Upper lobe of left lung (tissue), 6 donors: ENCODE results near the gene WSCD2. TPM values are rescaled to one million over a fixed set of nuclear protein-coding genes. Genes with fewer than 3 reads are reported as not detected.

Experiments
- ATAC-seq, 2 donors: fragments of 200-7000 bp; cut with Tn5 transposase; one replicate each; pipeline ENCODE4 v1.9.1; 2022; ENCODE audit warnings: mild to moderate bottlenecking in 2 of 2, moderate library complexity in 2 of 2; ENCODE audit not compliant: low FRiP score in 2 of 2
- DNase-seq, 2 donors: peaks; one replicate each; pipeline ENCODE4 v3.0.0-alpha.2; 2019 to 2020
- H3K27ac ChIP-seq, 4 donors: fragments of 200-600 bp; sonication (generic); one replicate each; pipeline ENCODE4 v1.5.1; 2016 to 2019
- H3K27me3 ChIP-seq, 4 donors: fragments of 200-600 bp; sonication (generic); one replicate each; pipeline ENCODE4 v1.5.1; 2017 to 2019
- H3K36me3 ChIP-seq, 4 donors: fragments of 200-600 bp; sonication (generic); one replicate each; pipeline ENCODE4 v1.5.1; 2016 to 2019
- H3K4me1 ChIP-seq, 4 donors: fragments of 200-600 bp; sonication (generic); one replicate each; pipeline ENCODE4 v1.5.1; 2018 to 2019
- H3K4me3 ChIP-seq, 4 donors: fragments of 200-600 bp; sonication (generic); one replicate each; pipeline ENCODE4 v1.5.1; 2017 to 2019; ENCODE audit warnings: mild to moderate bottlenecking in 2 of 4, moderate library complexity in 1 of 4
- H3K9me3 ChIP-seq, 4 donors: fragments of 200-600 bp; sonication (generic); one replicate each; pipeline ENCODE4 v1.5.1; 2018 to 2019
- EP300 ChIP-seq, 4 donors: sonication (generic); formaldehyde crosslinking; IDR thresholded peaks; one replicate each; pipeline ENCODE4 v1.5.1; 2017; ENCODE audit warnings: antibody characterized with exemption in 4 of 4, control low read depth in 2 of 4
- POLR2A ChIP-seq, 4 donors: fragments of 450-650 bp; IDR thresholded peaks; one replicate each; pipeline ENCODE4 v1.5.1; 2016 to 2017; ENCODE audit warnings: antibody characterized with exemption in 4 of 4, mild to moderate bottlenecking in 2 of 4
- POLR2AphosphoS5 ChIP-seq, 2 donors: sonication (generic); formaldehyde crosslinking; IDR thresholded peaks; one replicate each; pipeline ENCODE4 v1.5.1; 2017; ENCODE audit warnings: antibody characterized with exemption in 2 of 2
- WGBS, 2 donors: methylation state at CpG; one replicate each; pipeline ENCODE4 v1.1.5; 2017 to 2018; 5-methylcytosine and 5-hydroxymethylcytosine counted together
- total RNA-seq, 6 donors: library from RNA; depleted of rRNA in 4 of 6; stranded (reverse); fragments of >200 nt in 4 of 6; gene quantifications; one replicate each; pipeline versions ENCODE4 v1.1.0 to v1.2.1, GENCODE V29; 2016 to 2021
- TF ChIP-seq, protein P1 (sequence below), 6 experiments: fragments of 450-650 bp in 4 of 6; fragments of 200-600 bp in 2 of 6; sonication (generic) in 2 of 6; IDR thresholded peaks; one replicate each; pipeline ENCODE4 v1.5.1; 2016 to 2019; ENCODE audit warnings: antibody characterized with exemption in 6 of 6
- donor health status: DM: no; HTN: no; CAD: no; lungs with moderate emphysema.
- donor health status: DM: no; HTN: yes; CAD: no; lungs with severe emphysema.

WSCD2 gene
- total RNA-seq, 6 donors from 2014 or later, result 0.17 to 1.0 (median 0.71) TPM

DNA sequence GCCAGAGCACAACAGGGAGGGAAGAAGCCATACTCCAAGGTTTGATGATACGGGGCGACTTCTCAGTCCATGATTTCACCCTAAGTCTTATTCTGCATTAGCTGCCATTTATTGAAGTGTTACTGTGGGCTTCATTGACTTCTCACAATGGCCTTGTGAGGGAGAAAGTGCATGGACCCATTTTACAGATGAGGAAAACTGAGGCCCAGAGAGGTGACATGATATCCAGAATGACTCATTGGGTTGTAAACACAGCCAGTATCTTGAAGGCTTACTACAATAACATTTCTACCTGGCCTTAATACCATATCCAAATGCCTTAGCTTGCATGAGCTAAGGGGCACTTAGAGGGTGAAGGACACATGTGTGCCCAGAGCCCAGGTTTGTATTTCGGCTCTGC, 109.4 kb downstream of the WSCD2 start:
- no peak for ATAC-seq
- no peaks in the 10 kb centered on the region for H3K4me1 ChIP-seq
- no peak for TF ChIP-seq POLR2AphosphoS5 (IDR thresholded peaks at IDR 0.05)
- no peak for TF ChIP-seq POLR2A (IDR thresholded peaks at IDR 0.05)
- no peak for TF ChIP-seq EP300 (IDR thresholded peaks at IDR 0.05)
- TF ChIP-seq, protein P1, sequence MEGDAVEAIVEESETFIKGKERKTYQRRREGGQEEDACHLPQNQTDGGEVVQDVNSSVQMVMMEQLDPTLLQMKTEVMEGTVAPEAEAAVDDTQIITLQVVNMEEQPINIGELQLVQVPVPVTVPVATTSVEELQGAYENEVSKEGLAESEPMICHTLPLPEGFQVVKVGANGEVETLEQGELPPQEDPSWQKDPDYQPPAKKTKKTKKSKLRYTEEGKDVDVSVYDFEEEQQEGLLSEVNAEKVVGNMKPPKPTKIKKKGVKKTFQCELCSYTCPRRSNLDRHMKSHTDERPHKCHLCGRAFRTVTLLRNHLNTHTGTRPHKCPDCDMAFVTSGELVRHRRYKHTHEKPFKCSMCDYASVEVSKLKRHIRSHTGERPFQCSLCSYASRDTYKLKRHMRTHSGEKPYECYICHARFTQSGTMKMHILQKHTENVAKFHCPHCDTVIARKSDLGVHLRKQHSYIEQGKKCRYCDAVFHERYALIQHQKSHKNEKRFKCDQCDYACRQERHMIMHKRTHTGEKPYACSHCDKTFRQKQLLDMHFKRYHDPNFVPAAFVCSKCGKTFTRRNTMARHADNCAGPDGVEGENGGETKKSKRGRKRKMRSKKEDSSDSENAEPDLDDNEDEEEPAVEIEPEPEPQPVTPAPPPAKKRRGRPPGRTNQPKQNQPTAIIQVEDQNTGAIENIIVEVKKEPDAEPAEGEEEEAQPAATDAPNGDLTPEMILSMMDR (IDR thresholded peaks at IDR 0.05), result no peak
- peaks cover 0 to 3% (median 0%) of the 10 kb centered on the region in 4 donors for H3K9me3 ChIP-seq
- H3K27ac ChIP-seq, result no peak overlapping the region
- WGBS, 2 donors, result 86 to 98% methylated on average over 3 of the region's 3 CpGs
- H3K27me3 ChIP-seq, result no peaks in the 10 kb centered on the region
- no peaks in the 10 kb centered on the region for H3K36me3 ChIP-seq
- no peak for DNase-seq
- H3K4me3 ChIP-seq, result no peak overlapping the region

GRCh38 chr12:108239378-108239777, 110.3 kb downstream of the WSCD2 start:
- H3K36me3 ChIP-seq, result no peaks in the 10 kb centered on the region
- WGBS, 2 donors, result 72 to 85% methylated on average over 2 of the region's 2 CpGs
- H3K9me3 ChIP-seq, result peaks cover 0 to 3% (median 0%) of the 10 kb centered on the region in 4 donors
- H3K27ac ChIP-seq, result no peak overlapping the region
- DNase-seq, result no peak
- TF ChIP-seq EP300 (IDR thresholded peaks at IDR 0.05), result no peak
- TF ChIP-seq, protein P1 (IDR thresholded peaks at IDR 0.05), result no peak
- TF ChIP-seq POLR2AphosphoS5 (IDR thresholded peaks at IDR 0.05), result no peak
- no peak for TF ChIP-seq POLR2A (IDR thresholded peaks at IDR 0.05)
- H3K27me3 ChIP-seq, result no peaks in the 10 kb centered on the region
- no peaks in the 10 kb centered on the region for H3K4me1 ChIP-seq
- H3K4me3 ChIP-seq, result no peak overlapping the region
- ATAC-seq, result no peak

- no peaks in the 10 kb centered on the region for H3K36me3 ChIP-seq
- peak in 1 of 2 donors; percentile 30 for DNase-seq
- WGBS, 2 donors, result 49 to 71% methylated on average over 19 to 34 of the region's 34 CpGs
These were observed 111.1 kb downstream of the WSCD2 start for GRCh38 chr12:108240027-108240785.

DNA sequence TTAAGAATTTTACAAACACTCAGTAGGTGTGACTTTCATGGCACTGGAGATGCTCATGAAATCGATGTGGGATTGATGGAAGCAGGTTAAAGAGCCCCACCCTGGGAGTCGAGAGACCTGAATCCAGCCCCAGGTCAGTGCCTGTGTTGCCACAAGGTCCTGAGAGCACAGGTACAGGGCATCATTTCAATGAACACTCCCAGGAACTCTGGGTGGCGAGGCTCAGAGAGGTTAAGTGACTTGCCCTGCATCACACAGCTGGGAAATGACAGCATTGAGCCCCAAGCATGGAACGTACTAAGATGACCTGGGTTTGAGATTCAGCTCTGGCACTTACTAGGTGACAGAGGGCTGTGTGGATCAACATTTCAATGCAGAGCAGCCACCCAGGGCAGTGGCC, 111.8 kb downstream of the WSCD2 start:
- Histone ChIP-seq H3K27ac (no peak overlapping the region), H3K9me3 (peaks cover 0 to 3% (median 0%) of the 10 kb centered on the region in 4 donors), H3K4me1 (no peaks in the 10 kb centered on the region), H3K4me3 (no peak overlapping the region), H3K27me3 (no peaks in the 10 kb centered on the region), H3K36me3 (no peaks in the 10 kb centered on the region)
- 86 to 90% methylated on average over 2 to 4 of the region's 4 CpGs for WGBS, 2 donors
- no peak for ATAC-seq
- DNase-seq, result no peak
- TF ChIP-seq POLR2A (IDR thresholded peaks at IDR 0.05) (no peak), EP300 (IDR thresholded peaks at IDR 0.05) (no peak), POLR2AphosphoS5 (IDR thresholded peaks at IDR 0.05) (no peak)
- TF ChIP-seq, protein P1 (IDR thresholded peaks at IDR 0.05), result no peak

More at GRCh38 chr12:108240027-108240785, 111.1 kb downstream of the WSCD2 start:
- peaks cover 0 to 3% (median 0%) of the 10 kb centered on the region in 4 donors for H3K9me3 ChIP-seq
- H3K4me3 ChIP-seq, result no peak overlapping the region
- no peak overlapping the region for H3K27ac ChIP-seq
- TF ChIP-seq, protein P1 (IDR thresholded peaks at IDR 0.05), result no peak
- TF ChIP-seq EP300 (IDR thresholded peaks at IDR 0.05) (no peak), POLR2AphosphoS5 (IDR thresholded peaks at IDR 0.05) (no peak)
- no peaks in the 10 kb centered on the region for H3K4me1 ChIP-seq
- no peaks in the 10 kb centered on the region for H3K27me3 ChIP-seq
- no peak for ATAC-seq
